Sigmoid colon (tissue), 4 donors: ENCODE measurements around the gene KCNJ14.

Source experiments
- EP300 ChIP-seq, 4 donors: sonication (generic); formaldehyde crosslinking; IDR thresholded peaks; one replicate each; pipeline ENCODE4 v1.6.1; 2017; ENCODE audit warnings: antibody characterized with exemption in 4 of 4
- POLR2A ChIP-seq, 2 donors: fragments of 450-650 bp; IDR thresholded peaks; one replicate each; pipeline ENCODE4 v1.6.1; 2016; ENCODE audit warnings: antibody characterized with exemption in 2 of 2, mild to moderate bottlenecking in 2 of 2, moderate library complexity in 2 of 2
- TF ChIP-seq, protein P1 (sequence below), 4 experiments: fragments of 450-650 bp in 3 of 4; fragments of 200-600 bp in 1 of 4; IDR thresholded peaks; one replicate each; pipeline ENCODE4 v1.5.1; 2016 to 2019; ENCODE audit warnings: antibody characterized with exemption in 4 of 4, mild to moderate bottlenecking in 3 of 4, moderate library complexity in 2 of 4

DNA sequence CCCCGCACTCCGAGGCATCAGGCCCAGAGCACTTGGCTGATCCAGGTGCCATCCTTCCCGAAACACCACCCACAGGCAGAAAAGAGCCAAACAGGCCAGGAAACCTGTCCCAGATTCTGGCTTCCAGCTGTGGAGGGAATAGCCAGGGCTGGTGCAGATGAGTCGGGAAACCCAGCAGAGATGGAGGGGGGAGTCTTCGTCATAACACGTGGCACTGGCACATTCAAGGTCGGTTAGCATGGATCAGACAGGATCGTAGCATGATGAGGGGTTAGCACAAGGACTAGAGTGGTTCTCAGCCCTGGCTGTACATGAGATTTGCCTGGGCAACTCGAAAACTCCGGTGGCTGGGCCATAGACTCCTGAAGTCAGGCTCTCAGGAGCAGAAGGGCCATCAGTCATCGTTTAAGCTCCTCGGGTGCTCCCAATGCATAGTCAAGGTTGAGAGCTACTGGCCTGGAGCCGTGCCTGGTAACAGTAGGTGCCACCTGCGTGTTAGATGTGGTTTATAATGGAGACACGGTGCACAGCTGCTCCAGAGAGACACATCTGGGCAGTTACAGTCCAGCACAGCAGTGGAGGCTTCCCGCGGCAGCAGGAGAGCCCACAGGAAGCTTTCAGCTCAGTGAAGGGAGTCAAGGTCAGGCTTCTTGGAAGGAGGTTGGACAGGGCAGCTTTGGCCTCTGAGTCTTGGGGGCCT is 20.1 kb downstream of the KCNJ14 start:
- TF ChIP-seq, protein P1, sequence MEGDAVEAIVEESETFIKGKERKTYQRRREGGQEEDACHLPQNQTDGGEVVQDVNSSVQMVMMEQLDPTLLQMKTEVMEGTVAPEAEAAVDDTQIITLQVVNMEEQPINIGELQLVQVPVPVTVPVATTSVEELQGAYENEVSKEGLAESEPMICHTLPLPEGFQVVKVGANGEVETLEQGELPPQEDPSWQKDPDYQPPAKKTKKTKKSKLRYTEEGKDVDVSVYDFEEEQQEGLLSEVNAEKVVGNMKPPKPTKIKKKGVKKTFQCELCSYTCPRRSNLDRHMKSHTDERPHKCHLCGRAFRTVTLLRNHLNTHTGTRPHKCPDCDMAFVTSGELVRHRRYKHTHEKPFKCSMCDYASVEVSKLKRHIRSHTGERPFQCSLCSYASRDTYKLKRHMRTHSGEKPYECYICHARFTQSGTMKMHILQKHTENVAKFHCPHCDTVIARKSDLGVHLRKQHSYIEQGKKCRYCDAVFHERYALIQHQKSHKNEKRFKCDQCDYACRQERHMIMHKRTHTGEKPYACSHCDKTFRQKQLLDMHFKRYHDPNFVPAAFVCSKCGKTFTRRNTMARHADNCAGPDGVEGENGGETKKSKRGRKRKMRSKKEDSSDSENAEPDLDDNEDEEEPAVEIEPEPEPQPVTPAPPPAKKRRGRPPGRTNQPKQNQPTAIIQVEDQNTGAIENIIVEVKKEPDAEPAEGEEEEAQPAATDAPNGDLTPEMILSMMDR (IDR thresholded peaks at IDR 0.05): no peak
- TF ChIP-seq EP300 (IDR thresholded peaks at IDR 0.05): no peak
- no peak for TF ChIP-seq POLR2A (IDR thresholded peaks at IDR 0.05)
